ENCODE measurements around the gene HDHD2.

Gene HDHD2

GRCh38 chr18:47146206-47146605 is 4.1 kb downstream of the HDHD2 start:
- no peak for DNase-seq (ENCODE audit: low read depth)

DNA sequence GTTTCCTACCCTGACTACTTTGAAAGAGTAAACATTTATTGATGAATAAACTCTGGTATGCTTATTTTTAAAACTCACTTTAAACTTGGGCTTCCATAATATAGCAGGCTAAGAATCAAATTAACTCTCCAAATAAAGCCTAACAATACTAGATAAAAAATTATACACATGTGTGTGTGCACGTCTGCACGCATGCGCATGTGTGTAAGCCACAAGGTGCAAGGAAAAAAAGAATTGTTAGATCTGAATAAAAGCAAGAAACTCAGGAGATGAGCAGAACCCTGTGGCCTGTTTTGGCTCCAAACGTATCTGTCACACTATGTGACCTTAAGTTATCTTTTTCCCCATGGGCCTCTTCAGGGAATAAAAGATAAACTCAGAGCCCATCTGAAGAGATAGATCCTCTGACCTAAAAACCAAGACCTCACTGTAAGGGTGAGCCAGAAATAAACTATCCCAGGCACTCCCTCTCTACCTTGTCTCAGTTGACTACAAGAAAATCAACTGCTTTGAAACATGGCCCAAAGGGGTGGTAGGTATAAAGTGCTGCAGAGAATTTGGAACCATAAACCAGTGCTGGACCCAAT is 6.3 kb downstream of the HDHD2 start:
- DNase-seq (ENCODE audit: low read depth) = no peak

- DNase-seq (ENCODE audit: low read depth) = no peak
Measured at GRCh38 chr18:47143153-47143552, 7.1 kb downstream of the HDHD2 start.

GRCh38 chr18:47141289-47141688 is 9.0 kb downstream of the HDHD2 start:
- no peak for DNase-seq (ENCODE audit: low read depth)

GRCh38 chr18:47121146-47121545 is 29.2 kb downstream of the HDHD2 start:
- DNase-seq (ENCODE audit: low read depth) = no peak

- DNase-seq (ENCODE audit: low read depth) = no peak
Measured at GRCh38 chr18:47120428-47120827, 29.9 kb downstream of the HDHD2 start.

DNA sequence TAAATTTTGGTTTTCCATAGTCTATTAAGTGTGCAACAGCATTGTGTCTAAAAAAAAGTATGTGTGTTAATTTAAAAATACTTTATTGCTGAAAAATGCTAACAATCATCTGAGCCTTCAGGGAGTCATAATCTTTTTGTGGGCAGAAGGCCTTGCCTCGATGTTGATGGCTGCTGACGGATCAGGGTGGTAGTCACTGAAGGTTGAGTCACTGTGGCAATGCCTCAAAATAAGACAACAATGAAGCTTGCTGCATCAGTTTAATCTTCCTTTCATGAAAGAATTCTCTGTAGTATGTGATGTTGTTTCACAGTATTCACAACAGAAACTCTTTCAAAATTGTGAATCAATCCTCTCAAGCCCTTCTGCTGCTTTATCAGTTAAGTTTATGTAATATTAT is 31.3 kb downstream of the HDHD2 start:
- DNase-seq (ENCODE audit: low read depth) = no peak

DNA sequence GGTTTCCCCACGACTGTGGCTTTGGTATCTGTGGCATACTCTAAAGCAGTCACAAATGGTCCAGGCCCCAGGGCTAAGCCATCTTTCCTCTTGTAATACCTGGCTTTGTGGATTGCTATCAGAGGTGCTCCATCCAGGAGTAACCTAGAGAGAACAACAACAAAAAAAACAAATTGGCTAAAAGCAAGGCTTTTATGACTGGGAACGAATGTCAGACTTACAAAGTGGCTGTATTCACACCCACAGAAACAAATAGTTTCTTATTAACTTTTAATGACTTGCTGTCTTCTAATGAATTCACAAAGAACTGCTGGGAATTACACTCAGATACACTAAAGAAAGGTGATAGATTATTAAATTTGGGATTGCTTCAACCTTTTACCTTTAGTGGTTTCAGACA is 35.1 kb downstream of the HDHD2 start:
- no peak for DNase-seq (ENCODE audit: low read depth)

DNA sequence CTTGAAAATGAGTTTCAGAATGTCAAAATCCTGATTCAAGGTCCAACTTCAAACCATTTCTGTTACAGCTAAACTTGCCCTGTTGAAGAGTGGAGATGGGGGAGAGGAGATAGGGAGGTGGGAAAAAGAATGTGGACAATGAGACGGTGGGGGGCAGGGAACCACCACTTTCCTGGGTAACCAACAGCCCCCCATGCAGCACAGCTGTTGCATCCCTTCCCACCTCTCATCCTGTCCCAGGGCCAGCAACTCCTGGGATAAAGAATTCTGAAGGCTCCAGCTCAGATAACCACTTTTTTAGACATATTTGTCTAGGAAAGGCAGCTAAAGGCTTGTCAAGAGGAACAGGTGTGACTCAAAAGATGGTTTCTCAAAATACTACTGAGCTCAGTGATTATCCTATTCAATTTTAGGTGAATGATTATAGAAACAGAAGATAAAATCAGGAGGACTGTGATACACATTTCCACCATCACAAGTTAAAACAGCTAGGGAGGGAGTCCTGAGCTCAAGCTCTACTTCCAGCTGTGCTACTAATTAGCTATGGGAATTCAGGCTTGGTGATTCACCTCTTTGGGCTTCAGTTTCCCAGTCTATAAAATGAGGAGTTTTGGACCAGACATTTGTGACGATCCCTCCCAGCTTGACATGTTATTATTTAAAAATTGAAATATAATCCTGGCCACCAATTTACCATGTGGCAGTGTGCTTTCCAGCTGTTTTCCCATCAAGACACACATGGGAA is 36.3 kb downstream of the HDHD2 start:
- DNase-seq (ENCODE audit: low read depth) = no peak

- DNase-seq (ENCODE audit: low read depth) = no peak
Measured at GRCh38 chr18:47110492-47111274, 39.6 kb downstream of the HDHD2 start.

GRCh38 chr18:47109720-47110119 is 40.6 kb downstream of the HDHD2 start:
- DNase-seq (ENCODE audit: low read depth) = no peak

GRCh38 chr18:47108998-47109405 is 41.3 kb downstream of the HDHD2 start:
- DNase-seq (ENCODE audit: low read depth) = no peak

GRCh38 chr18:47108373-47108772 is 41.9 kb downstream of the HDHD2 start:
- no peak for DNase-seq (ENCODE audit: low read depth)

- peak; percentile 9 for DNase-seq (ENCODE audit: low read depth)
Measured at GRCh38 chr18:47100212-47100831, 50.0 kb downstream of the HDHD2 start.

GRCh38 chr18:47095810-47096209 is 54.5 kb downstream of the HDHD2 start:
- DNase-seq (ENCODE audit: low read depth) = no peak

DNA sequence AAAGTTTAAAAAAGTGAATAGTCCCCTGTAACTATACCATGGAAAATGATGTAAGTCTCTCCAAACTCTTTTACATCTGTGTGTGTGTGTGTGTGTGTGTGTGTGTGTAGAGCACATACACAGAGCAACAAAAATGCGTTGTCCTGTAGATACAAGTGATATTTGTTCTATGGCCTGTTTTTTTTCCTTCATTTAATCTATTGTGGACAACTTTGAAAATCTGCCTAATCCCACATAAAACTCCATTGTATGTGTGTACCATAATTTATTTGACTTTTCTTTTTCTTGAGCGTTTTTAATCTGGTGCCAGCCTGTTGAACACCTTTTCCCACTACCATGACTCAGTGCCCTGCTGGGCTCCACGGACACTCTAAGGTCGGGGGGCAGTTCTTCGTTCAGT is 62.6 kb downstream of the HDHD2 start:
- DNase-seq (ENCODE audit: low read depth) = no peak

GRCh38 chr18:47081578-47081977 is 68.7 kb downstream of the HDHD2 start:
- DNase-seq (ENCODE audit: low read depth) = no peak

- no peak for DNase-seq (ENCODE audit: low read depth)
Measured at GRCh38 chr18:47080872-47081271, 69.4 kb downstream of the HDHD2 start.

- no peak for DNase-seq (ENCODE audit: low read depth)
Measured at GRCh38 chr18:47077111-47077510, 73.2 kb downstream of the HDHD2 start.

DNA sequence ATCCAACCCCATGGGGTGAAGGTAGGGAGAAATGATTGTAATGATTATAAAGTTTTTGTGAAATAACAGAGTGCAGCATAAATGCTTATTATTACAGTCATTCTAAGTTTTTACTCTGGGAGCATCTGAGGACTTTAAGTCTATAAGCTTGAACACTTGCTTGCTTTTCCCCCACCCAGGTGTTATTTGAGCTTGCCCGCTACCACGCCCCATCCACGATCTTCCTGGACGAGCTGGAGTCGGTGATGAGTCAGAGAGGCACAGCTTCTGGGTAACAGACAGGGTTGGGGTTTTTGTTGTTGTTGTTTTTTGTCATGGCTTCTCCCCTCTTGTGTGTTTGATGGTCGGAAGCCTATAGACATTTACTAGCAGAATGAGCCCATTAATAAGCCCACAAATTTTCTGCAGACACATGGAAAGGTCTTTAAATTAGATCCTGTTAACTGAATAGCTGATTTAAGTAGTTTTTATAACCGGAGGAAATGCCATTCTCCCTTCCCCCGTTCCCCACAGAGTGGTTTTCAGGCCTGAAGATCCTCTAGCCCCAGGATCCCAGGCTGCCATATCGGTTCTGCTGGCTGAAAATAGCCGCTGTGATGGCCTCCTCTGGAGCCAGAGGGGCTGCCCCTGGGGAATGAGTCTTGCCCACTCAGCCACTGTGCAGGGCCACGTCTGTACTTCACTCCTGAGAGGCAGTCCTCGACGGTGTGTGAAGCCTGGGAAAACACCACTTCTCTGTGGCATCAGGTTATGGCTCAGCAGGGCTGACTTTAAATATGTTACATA is 75.0 kb downstream of the HDHD2 start:
- DNase-seq (ENCODE audit: low read depth) = no peak

DNA sequence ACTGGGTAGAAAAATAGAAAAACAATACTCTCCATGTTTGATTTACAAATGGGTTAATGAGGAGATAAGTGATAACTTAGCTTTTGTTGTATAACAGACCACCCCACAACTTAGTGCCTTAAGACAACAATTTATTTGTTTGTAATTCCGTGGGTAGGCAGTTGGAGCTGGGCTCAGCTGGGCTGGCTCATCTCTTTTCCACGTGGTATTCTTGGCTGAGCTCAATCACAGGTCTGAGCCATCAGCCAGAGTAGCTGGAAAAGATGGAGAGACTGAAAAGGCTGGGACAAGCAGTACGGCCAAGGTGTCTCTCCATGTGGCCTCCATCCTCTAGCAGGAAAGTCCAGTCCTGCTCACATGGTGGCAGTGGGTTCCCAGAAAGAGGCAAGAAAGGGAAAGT is 82.7 kb downstream of the HDHD2 start:
- DNase-seq (ENCODE audit: low read depth) = no peak

GRCh38 chr18:47063096-47063495 is 87.2 kb downstream of the HDHD2 start:
- DNase-seq (ENCODE audit: low read depth) = no peak
